Measurements from ENCODE around the gene MGAT4A.

DNA sequence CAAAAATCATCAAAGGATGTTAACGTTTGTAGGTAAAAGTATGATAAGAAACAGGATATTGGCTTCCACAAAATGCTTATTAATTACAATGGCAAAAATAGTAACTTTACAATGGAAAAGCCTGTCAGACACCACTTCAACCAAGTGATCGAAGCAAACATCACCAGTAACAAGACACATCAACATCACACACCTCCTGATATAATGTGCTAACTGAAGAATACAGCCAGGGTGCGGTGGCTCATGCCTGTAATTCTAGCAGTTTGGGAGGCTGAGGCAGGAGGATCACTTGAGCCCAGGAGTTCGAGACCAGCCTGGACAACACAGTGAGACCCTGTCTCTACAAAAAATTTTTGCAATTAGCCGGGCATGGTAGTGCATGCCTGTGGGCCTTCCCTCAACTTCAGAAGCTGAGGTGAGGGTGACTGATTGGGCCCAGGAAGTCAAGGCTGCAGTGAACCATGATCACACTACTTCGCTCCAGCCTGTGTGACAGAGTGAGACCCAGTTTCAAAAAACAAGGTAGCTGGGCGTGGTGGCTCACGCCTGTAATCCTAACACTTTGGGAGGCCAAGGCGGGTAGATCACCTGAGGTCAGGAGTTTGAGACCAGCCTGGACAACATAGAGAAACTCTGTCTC is 15.0 kb downstream of the MGAT4A start:
- TF ChIP-seq POLR2A (IDR thresholded peaks at IDR 0.05), result no peak
- TF ChIP-seq, protein P1, sequence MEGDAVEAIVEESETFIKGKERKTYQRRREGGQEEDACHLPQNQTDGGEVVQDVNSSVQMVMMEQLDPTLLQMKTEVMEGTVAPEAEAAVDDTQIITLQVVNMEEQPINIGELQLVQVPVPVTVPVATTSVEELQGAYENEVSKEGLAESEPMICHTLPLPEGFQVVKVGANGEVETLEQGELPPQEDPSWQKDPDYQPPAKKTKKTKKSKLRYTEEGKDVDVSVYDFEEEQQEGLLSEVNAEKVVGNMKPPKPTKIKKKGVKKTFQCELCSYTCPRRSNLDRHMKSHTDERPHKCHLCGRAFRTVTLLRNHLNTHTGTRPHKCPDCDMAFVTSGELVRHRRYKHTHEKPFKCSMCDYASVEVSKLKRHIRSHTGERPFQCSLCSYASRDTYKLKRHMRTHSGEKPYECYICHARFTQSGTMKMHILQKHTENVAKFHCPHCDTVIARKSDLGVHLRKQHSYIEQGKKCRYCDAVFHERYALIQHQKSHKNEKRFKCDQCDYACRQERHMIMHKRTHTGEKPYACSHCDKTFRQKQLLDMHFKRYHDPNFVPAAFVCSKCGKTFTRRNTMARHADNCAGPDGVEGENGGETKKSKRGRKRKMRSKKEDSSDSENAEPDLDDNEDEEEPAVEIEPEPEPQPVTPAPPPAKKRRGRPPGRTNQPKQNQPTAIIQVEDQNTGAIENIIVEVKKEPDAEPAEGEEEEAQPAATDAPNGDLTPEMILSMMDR (IDR thresholded peaks at IDR 0.05), result no peak
